ENCODE data around the gene ATP5F1A. TPM values are rescaled to one million over a fixed set of nuclear protein-coding genes. Genes with fewer than 3 reads are reported as not detected.

The ATP5F1A gene
- total RNA-seq, 1 experiment from 2014 or later: 639 TPM

- peak; percentile 77 for DNase-seq (ENCODE audit: low read depth)
Measured at GRCh38 chr18:46073474-46074331, 24.4 kb downstream of the ATP5F1A start.

DNA sequence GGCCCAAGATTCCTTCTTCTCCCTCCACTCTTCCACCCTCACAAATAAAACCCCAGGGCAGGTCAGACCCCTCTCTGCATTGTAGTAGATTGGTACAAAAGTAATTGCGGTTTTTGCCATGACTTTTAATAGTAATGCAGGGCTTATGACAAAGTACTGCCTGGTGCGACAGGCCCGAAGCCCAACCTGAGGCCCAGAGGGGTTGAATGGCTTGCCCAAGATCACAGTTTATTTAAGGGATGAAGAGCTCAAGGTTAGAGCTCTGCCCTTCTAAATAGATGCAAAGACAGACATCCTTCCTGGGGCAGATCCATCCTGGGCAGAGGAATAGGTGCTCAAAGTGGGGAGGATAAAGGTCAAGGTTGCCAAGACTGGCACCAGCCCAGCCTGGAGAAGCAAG, 25.1 kb downstream of the ATP5F1A start:
- DNase-seq (ENCODE audit: low read depth): no peak

DNA sequence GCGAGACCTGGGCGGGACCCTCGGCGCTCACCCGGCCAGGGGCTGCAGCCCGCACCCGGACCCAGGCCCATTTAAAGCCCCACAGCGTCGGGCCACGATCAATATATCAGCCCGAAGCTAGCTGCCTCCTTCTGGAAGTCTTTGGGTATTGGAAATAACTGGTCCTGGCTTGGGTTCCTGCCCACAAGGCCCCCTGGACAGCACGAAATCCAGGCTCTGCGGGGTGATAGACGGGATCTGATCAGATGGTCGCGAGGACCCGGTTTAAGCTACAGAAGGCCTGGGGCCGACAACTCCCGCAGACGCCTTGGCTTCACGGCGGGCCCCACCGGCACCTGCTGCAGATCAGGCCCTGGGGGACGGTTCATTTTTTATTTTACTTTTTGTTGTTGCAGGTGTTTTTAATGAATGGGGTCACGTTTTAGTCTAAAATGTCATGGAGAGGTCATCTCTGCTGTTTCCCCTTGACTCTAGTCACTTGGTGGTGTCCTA, 25.7 kb downstream of the ATP5F1A start:
- DNase-seq (ENCODE audit: low read depth): no peak

DNA sequence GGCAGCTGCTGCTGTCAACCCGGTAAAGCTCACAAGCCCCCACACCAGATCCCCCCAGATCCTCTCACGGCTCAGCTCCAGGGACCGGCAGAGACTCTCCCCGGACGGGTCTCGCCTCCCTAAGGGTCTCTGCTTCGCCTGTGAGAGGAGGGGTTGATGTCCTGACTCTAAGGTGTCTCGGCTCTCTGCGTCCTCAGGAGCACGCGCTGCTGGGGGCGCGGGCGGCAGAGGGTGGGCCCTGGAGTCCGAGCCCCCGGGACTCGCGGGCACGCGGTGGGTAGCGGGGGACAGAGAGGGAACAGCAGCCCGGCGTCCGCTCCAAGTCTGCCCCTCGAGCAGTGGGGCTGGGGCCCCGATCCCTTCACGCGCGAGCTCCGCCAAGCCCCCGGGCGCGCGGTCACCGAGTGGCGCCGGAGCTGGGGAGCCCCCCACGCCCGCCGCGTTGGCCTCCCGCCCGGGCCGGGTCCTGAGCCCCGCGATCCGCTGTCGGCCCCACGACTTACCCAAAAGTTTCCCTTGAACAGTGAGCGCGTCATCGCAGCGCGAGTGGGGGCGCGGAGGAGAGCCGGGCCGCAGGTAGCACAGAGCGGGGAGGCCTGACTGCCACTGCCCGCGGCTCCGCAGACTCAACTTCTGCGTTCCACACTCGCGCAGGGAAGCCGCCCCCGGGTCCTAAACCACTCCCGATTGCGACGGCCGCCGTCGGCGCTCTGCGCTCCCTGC, 26.3 kb downstream of the ATP5F1A start, which contains the start of gene PSTPIP2:
Gene PSTPIP2 (minus strand): TSS at position 608 of the 723 bp plus-strand sequence. CDS start 72 bp downstream, at position 536.
- peak; percentile 53 for DNase-seq (ENCODE audit: low read depth)

DNA sequence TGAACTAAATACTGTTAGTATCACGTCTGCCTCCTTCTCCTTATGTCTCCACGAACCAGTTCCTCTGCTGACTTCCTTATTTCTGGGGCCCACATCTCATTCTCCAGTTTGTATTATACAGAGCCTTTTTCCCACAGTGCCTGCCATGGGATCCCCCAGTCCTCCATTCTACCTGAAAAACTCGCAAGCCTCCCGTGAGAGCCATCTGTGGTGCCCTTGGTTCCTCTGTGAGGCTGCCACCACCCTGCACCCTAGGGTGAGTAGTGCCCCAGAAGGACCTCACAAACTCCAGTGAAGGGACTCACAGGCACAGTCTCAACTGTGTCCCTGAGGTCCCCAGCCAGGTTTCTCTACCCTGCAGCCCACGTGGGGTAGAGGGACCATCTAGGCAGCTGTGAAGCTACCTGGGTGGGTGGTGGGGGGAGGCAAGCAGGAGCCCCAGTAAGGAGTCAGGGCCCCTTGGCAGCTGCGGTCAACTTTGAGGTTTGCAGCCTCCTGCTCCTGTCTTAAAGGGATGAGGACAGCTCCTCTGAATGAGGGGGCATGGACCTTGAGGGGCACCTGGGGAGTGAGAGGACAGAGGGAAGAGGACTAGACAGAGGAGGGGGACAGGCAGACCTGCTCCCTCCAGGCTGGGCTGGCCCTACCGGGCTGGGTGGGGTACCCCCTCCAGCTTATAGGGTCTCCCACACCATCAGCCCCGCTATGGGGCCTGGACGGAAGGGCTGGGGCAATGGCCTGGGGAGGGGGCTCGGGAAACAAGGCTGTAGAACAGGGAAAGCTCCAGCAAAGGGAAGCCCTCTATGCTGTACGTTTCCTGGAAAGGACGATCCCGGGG, 27.1 kb downstream of the ATP5F1A start:
- DNase-seq (ENCODE audit: low read depth): no peak

- no peak for DNase-seq (ENCODE audit: low read depth)
Measured at GRCh38 chr18:46070232-46070631, 27.9 kb downstream of the ATP5F1A start.

DNA sequence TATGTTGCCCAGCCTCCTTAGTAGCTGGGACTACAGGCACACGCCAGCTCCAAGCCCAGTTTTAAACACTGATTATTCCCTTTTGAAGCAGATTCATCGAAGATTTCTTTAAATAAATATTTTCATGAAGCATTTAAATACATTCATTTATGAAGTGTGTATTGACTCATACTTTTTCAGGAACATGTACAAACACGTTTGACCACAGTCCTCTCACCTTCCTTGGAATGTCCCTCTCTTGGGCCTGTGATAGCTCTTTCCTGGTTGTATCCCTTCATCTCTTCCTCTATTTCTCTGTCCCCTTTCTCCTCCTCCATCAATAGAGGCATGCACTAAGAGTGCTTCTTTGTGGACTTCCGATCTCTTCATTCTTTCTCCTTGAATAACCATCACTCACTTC, 28.6 kb downstream of the ATP5F1A start:
- DNase-seq (ENCODE audit: low read depth): peak; percentile 13

DNA sequence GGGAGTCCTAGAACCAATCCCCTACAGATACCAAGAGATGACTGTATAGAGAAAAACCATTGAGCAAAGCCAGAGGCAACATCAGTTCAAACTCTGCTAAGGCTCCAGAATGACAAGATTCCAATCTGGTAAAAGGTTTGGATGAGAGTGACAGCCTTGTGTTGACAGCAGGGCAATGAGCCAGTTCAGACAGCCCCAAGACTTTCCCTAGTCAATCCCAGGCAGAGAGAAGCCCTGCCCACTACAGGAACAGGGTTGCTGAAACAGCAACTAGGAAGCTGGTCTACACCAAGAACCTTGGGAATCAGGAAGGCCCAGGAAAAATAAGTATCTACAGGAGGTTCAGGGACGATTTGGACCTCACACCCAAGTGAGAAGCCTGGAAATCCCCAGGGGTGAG, 29.3 kb downstream of the ATP5F1A start:
- no peak for DNase-seq (ENCODE audit: low read depth)

DNA sequence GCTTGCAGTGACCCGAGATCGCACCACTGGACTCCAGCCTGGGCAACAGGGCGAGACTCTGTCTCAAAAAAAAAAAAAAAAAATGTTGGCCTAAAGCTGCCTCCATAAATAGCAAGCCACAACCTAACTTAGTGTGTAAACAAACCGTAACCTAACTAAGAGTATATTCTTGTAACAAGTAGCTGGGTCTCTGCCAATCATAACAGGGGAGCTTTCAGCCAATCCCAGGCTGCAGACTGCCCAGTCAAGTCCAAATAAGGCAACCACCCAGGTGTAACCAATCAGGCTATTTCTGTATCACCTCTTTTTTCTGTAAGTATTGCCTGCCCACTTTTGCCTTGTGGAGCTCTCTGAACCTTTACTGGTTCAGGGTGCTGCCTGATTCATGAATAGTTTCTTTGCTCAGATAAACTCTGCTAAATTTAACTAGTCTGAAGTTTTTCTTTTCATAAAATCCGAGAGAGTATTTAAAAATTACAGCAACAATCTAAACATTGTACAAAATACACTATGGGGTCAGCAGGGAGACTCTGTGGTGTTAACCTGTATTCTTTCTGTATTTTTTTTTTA, 30.6 kb downstream of the ATP5F1A start:
- DNase-seq (ENCODE audit: low read depth): peak; percentile 45

DNA sequence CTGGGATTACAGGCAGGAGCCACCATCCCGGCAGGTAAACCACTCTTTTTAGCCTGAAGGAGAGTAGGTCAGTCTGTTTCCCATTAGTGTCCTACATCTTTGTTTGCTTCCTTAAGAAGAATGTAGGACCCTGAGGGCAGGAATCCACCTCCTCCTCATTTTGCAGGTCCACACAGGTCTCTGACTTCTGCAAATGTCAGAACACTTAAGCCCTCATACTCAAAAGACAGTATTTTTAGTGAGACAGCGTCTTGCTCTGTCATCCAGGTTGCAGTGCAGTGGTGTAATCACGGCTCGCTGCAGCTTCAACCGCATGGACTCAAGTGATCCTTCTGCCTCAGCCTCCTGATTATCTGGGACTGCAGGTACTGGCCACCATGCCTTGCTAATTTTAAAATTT, 35.3 kb downstream of the ATP5F1A start:
- no peak for DNase-seq (ENCODE audit: low read depth)

DNA sequence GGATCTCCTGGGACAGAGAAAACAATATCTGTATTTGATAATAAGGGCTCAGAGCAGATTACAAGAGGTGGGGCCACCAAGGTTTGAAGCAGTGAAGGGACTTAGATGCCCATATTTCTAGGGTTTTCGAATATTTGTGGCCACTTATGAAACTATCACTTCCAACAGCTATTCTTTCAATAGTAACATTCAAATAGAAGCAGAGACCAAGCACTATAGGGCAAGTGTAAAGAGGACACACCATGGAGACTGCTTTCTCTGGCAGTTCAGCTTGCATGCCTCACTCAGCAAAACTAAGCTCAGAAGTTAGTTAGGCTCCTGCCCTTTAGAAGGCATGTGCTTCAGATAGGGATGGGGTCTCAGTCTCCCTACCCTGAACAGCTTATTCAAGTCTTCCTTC, 36.3 kb downstream of the ATP5F1A start:
- DNase-seq (ENCODE audit: low read depth): no peak

DNA sequence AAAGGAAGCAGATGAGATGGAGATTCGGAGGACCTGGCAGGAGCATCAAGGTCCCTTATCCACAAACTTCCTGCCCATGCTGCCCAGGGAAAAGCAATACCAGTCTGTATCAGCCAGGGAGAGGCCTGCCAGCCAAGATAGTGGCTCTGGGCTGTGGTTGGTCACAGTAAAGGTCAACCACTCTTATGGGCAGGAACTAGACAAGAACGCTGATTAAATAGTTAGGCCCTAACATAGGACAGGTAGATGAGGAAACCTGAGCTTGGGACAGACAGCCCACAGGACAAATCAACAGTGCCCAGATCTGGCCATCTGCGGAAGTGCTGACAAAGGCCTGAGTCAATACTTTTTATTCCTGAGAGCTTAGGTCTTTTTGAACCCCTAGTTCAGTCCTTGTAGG, 36.7 kb downstream of the ATP5F1A start:
- no peak for DNase-seq (ENCODE audit: low read depth)

GRCh38 chr18:46060359-46060841, 37.7 kb downstream of the ATP5F1A start:
- no peak for DNase-seq (ENCODE audit: low read depth)

DNA sequence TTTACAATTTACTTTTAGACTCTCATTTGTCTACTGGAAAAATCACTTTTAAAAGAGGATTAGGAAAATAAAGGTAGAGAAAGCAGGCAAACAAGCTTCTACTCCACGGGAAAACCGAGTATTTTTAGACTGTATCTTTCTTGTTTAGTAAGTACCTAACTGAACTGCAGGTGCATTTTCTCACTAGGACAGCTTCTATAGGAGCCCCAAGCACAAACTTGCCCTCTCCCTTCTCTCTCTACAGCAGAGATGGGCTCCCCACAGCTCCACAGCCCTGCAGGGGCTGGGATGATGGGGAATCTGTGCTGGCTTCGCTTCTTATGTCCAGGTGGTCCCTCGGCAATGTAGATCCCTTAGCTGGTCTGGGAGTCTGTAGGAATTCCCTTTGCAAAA, 42.3 kb downstream of the ATP5F1A start:
- DNase-seq (ENCODE audit: low read depth): no peak

GRCh38 chr18:46054956-46055837, 42.9 kb downstream of the ATP5F1A start:
- peak; percentile 24 for DNase-seq (ENCODE audit: low read depth)

DNA sequence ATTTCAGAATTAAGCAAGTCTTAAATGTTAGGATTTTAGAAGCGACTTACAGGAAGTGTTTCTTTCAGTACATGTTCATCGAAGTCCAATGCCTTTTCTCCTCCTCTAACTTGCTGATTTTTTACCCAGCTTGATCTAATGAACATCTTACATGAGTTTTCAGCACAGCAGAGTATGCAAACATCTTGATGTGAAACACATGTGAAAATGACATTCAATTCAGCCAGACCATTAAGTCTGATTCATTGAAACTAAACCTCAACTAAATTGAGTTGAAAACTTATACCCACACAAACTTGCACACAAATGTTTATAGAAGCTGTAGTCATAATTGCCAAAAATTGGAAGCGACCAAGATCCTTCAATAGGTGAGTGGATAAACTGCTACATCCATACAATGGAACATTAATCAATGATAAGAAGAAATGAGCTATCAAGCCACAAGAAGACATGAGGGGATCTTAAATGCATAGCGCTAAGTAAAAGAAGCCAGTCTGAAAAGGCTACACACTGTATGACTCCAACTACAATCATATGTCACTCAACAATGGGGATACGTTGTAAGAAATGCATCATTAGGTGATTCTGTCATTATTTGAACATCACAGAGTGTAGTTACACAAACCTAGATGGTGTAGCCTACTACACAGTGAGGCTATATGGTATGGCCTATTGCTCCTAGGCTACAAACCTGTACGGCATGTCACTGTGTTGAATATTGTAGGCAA, 44.6 kb downstream of the ATP5F1A start:
- DNase-seq (ENCODE audit: low read depth): no peak

- DNase-seq (ENCODE audit: low read depth): peak; percentile 42
Measured at GRCh38 chr18:46051731-46052461, 46.2 kb downstream of the ATP5F1A start.

- DNase-seq (ENCODE audit: low read depth): no peak
Measured at GRCh38 chr18:46050268-46050667, 47.8 kb downstream of the ATP5F1A start.

- DNase-seq (ENCODE audit: low read depth): no peak
Measured at GRCh38 chr18:46048641-46049040, 49.5 kb downstream of the ATP5F1A start.

Measured in M059J (cell line).